Smooth muscle cell of the umbilical artery (primary cell): ENCODE measurements around the gene PDIA2. TPM values are rescaled to one million over a fixed set of nuclear protein-coding genes. Genes with fewer than 3 reads are reported as not detected.

Source experiments
- total RNA-seq: library from RNA; depleted of rRNA; stranded (reverse); fragments of >200 nt; gene quantifications from 2 replicates; pipeline ENCODE4 v1.2.3, GENCODE V29; 2014

PDIA2 gene
- 0.51 and 2.4 TPM in 2 replicates for total RNA-seq

GRCh38 chr16:283033-283805 lies at the start of gene PDIA2:
Gene PDIA2 (plus strand): TSS chr16:283164. CDS start chr16:283170, 6 bp downstream.

DNA sequence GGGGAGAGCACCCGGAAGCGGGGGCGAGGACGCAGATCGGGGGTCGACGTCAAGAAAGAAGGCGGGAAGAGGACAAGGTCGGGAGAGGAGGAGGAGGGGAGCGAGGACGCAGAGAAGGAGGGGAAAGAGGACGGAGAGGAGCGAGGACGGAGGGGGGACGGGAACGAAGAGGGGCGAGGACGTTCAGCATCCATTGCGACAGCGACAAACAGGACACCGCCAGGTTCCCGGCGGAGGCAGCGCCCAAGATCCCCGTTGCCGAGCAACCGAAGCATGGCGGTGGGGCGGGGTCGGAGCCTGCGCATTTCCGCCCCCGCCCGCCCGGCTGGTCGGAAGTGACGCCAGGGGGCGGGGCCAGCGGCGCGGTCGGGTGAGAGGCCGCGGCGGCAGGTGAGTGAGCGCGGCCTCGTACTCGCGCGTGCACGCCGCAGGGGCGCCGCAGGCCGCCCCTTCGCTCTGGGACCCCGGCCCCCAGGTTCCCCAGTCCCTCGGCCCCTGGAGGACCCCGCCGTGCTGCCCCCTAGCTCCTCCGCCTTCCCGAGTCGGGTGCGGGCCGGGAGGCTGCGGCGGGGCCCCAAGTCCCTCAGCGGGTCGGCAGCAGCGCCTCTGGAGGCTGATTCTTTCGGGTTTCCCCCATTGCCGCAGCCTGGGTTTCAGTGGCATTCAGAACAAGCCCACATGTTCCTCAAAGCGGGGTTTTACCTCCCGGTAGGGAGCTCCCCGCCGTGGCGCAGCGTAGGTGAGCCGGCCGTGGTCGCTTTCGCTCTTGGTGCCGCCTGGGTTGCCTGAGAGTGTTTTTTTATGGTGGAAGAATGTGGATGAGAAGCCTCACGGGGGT lies 48.3 kb upstream of the PDIA2 start, which contains the start of gene FAM234A:
Gene FAM234A, plus strand, starts transcription at position 354 of the 838 bp plus-strand sequence. CDS start 19,593 bp downstream, outside the sequence.

DNA sequence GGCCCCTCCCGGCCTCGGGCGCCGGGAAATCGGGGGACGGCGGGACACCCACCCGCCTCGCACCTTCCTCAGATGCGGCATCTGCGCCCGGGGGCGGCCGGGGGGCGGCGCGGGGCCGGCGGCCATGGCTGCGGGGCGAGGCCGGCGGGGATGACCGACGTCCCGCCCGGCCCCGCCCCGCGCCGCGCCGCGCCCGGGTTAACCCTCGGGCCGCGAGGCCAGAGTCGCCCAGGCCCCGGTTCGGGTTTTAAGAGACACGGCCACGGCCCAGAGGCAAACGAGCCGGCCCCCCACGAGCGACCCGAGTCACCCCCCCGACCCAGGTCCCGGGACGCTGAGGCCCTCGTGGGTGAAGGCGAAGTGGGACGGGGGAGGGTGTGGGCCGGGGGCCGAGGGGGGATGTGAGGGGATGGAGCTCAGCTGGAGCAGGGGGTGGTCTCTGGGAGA lies 7.2 kb upstream of the PDIA2 start, which contains the start of gene RGS11:
Gene RGS11, minus strand, starts transcription at position 159 of the 447 bp plus-strand sequence. Its CDS starts 33 bp downstream, at position 126.

GRCh38 chr16:280552-280951 lies 2.4 kb upstream of the PDIA2 start, which contains the start of gene ARHGDIG:
Gene ARHGDIG (plus strand): TSS chr16:280591. CDS start chr16:280681, 90 bp downstream.

Other genes starting within 250 kb of the PDIA2 start
- gene POLR3K, start 229.6 kb upstream of the PDIA2 start, total RNA-seq, result 2.4 and 4.2 TPM in 2 replicates
- 17.5 and 17.9 TPM in 2 replicates for gene SNRNP25, start 229.3 kb upstream of the PDIA2 start, total RNA-seq
- gene RHBDF1, start 210.5 kb upstream of the PDIA2 start, total RNA-seq, result 24.6 and 49.9 TPM in 2 replicates
- 101 and 198 TPM in 2 replicates for gene MPG, start 204.9 kb upstream of the PDIA2 start, total RNA-seq
- 10.1 and 17.8 TPM in 2 replicates for gene NPRL3, start 144.5 kb upstream of the PDIA2 start, total RNA-seq
- gene HBZ, start 130.5 kb upstream of the PDIA2 start, total RNA-seq, result not detected in 2 replicates
- not detected in 2 replicates for gene HBM, start 117.2 kb upstream of the PDIA2 start, total RNA-seq
- not detected in 2 replicates for gene HBA2, start 110.3 kb upstream of the PDIA2 start, total RNA-seq
- gene HBA1, start 106.5 kb upstream of the PDIA2 start, total RNA-seq, result not detected in 2 replicates
- not detected in 2 replicates for gene HBQ1, start 102.7 kb upstream of the PDIA2 start, total RNA-seq
- 43.9 and 44.2 TPM in 2 replicates for gene LUC7L, start 53.7 kb upstream of the PDIA2 start, total RNA-seq
- 122 and 156 TPM in 2 replicates for gene FAM234A, start 48.3 kb upstream of the PDIA2 start, total RNA-seq
- gene RGS11, start 7.2 kb upstream of the PDIA2 start, total RNA-seq, result 1.8 and 2.4 TPM in 2 replicates
- gene ARHGDIG, start 2.6 kb upstream of the PDIA2 start, total RNA-seq, result 0.28 and 1.5 TPM in 2 replicates
- 16.6 and 30.8 TPM in 2 replicates for gene AXIN1, start 69.6 kb downstream of the PDIA2 start, total RNA-seq
- gene MRPL28, start 87.4 kb downstream of the PDIA2 start, total RNA-seq, result 51.7 and 69.3 TPM in 2 replicates
- gene PGAP6, start 98.8 kb downstream of the PDIA2 start, total RNA-seq, result 59.7 and 107 TPM in 2 replicates
- gene NME4, start 114.0 kb downstream of the PDIA2 start, total RNA-seq, result 63.2 and 80.6 TPM in 2 replicates
- 7.1 and 11.8 TPM in 2 replicates for gene DECR2, start 118.7 kb downstream of the PDIA2 start, total RNA-seq
- 18.7 and 32.6 TPM in 2 replicates for gene RAB11FIP3, start 142.5 kb downstream of the PDIA2 start, total RNA-seq
- gene CAPN15, start 244.5 kb downstream of the PDIA2 start, total RNA-seq, result 26.7 and 52.6 TPM in 2 replicates